ENCODE data around the gene SLC2A5. TPM values are rescaled to one million over a fixed set of nuclear protein-coding genes. Genes with fewer than 3 reads are reported as not detected.

SLC2A5 gene
- total RNA-seq, 1 donor from 2014 or later, result not detected

DNA sequence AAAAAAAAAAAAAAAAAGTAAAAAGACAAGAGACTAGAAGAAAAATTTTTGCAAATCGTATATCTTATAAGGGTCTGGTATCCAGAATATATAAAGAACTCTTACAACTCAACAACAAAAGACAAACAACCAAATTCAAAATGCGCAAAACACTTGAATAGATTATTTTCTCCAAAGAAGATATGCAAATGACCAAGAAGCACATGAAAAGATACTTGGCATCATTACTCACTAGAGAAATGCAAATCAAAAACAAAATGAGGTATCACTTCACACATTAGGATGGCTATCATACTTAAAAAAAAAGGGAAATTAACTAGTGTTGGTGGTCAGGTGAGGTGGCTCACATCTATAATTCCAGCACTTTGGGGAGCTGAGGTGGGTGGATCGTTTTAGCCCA is 12.0 kb upstream of the SLC2A5 start:
- TF ChIP-seq, protein P1, sequence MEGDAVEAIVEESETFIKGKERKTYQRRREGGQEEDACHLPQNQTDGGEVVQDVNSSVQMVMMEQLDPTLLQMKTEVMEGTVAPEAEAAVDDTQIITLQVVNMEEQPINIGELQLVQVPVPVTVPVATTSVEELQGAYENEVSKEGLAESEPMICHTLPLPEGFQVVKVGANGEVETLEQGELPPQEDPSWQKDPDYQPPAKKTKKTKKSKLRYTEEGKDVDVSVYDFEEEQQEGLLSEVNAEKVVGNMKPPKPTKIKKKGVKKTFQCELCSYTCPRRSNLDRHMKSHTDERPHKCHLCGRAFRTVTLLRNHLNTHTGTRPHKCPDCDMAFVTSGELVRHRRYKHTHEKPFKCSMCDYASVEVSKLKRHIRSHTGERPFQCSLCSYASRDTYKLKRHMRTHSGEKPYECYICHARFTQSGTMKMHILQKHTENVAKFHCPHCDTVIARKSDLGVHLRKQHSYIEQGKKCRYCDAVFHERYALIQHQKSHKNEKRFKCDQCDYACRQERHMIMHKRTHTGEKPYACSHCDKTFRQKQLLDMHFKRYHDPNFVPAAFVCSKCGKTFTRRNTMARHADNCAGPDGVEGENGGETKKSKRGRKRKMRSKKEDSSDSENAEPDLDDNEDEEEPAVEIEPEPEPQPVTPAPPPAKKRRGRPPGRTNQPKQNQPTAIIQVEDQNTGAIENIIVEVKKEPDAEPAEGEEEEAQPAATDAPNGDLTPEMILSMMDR (IDR thresholded peaks at IDR 0.05; ENCODE audit: unreplicated experiment), result no peak
- H3K27ac Mint-ChIP-seq, result no peak overlapping the region
- no peaks in the 10 kb centered on the region for H3K9me3 Mint-ChIP-seq (ENCODE audit: low read depth)
- no peak overlapping the region for H3K4me3 Mint-ChIP-seq (ENCODE audit: low read depth)
- no peak for DNase-seq (ENCODE audit: low spot score, unreplicated experiment)
- H3K36me3 Mint-ChIP-seq (ENCODE audit: insufficient read depth), result no peaks in the 10 kb centered on the region
- H3K4me1 Mint-ChIP-seq (ENCODE audit: low read depth), result peaks cover 22% of the 10 kb centered on the region
- peaks cover 4% of the 10 kb centered on the region for H3K27me3 Mint-ChIP-seq

GRCh38 chr1:9080705-9081291 is 11.4 kb upstream of the SLC2A5 start:
- Mint-ChIP-seq H3K9me3 (ENCODE audit: low read depth) (no peaks in the 10 kb centered on the region), H3K4me1 (ENCODE audit: low read depth) (peaks cover 21% of the 10 kb centered on the region), H3K27me3 (peaks cover 4% of the 10 kb centered on the region), H3K4me3 (ENCODE audit: low read depth) (no peak overlapping the region), H3K27ac (no peak overlapping the region), H3K36me3 (ENCODE audit: insufficient read depth) (no peaks in the 10 kb centered on the region)
- TF ChIP-seq, protein P1 (IDR thresholded peaks at IDR 0.05; ENCODE audit: unreplicated experiment), result no peak
- no peak for DNase-seq (ENCODE audit: low spot score, unreplicated experiment)

DNA sequence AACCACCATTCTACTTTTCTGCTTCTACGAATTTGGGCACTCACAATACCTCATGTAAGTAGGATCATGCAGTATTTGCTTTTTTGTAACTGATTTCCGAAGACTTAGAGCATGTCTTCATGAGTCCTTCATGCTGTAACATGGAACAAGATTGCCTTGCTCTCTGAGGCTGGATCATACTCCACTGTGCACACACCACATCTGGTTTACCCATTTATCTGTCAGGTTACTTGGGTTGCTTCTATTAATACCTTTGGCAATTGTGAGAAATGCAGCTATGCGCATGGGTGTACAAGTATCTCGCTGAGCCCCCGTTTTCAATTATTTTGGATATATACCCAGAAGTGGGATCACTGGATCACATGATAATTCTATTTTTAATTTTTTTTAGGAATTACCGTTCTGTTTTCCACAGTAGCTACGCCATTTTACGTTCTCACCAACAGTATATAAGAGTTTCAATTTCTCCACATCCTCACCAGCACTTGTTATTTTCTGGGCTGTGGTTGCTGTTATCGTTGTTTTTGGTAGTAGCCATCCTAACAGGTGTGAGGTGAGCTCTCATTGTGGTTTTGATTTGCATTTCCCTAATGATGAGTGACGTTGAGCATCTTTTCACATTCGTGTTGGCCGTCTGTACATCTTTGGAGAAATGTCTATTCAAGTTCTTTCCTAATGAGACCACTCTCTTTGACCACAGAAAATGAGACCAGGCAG is 10.7 kb upstream of the SLC2A5 start:
- TF ChIP-seq, protein P1 (IDR thresholded peaks at IDR 0.05; ENCODE audit: unreplicated experiment), result no peak
- H3K4me3 Mint-ChIP-seq (ENCODE audit: low read depth), result no peak overlapping the region
- H3K27ac Mint-ChIP-seq, result no peak overlapping the region
- H3K4me1 Mint-ChIP-seq (ENCODE audit: low read depth), result peaks cover 17% of the 10 kb centered on the region
- no peak for DNase-seq (ENCODE audit: low spot score, unreplicated experiment)
- no peaks in the 10 kb centered on the region for H3K9me3 Mint-ChIP-seq (ENCODE audit: low read depth)
- no peaks in the 10 kb centered on the region for H3K36me3 Mint-ChIP-seq (ENCODE audit: insufficient read depth)
- peaks cover 4% of the 10 kb centered on the region for H3K27me3 Mint-ChIP-seq

DNA sequence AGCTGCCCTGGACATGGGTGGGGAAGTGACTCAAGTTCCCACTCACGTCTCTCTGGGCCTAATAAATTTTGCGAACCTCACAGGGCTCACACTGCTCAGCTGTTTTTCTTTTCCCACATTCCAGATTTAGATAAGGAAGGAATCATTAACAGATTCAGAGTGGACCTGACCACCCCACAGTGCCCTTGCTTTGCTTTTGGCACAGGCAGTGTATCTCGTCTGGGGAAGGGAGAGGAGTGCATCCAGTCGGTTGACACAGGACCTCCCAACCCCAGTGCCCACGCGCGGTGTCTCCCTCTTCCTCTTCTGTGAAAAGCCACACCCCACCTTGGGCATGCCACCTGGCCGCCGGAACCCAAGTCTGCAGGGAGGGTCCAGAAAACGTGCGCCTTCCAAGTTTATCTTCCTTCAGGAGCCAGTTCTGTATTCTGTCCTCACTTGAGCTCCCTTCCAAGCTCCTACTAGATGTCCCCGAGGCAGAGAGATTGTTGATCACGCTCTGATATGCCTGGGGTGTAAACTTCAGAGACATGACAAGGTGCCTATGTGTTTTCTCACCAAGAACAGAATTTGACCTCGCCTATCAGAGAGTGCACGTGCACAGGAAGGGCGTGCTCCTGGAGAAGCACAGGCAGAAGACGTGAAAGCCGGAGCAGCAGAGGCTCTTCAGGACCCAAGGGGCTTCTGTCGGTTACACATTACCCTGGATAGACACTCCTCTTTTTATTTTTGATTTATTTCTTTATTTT is 9.5 kb upstream of the SLC2A5 start:
- DNase-seq (ENCODE audit: low spot score, unreplicated experiment), result no peak
- Mint-ChIP-seq H3K9me3 (ENCODE audit: low read depth) (no peaks in the 10 kb centered on the region), H3K36me3 (ENCODE audit: insufficient read depth) (no peaks in the 10 kb centered on the region), H3K27ac (no peak overlapping the region), H3K4me3 (ENCODE audit: low read depth) (no peak overlapping the region), H3K4me1 (ENCODE audit: low read depth) (peaks cover 14% of the 10 kb centered on the region), H3K27me3 (peaks cover 4% of the 10 kb centered on the region)
- TF ChIP-seq, protein P1 (IDR thresholded peaks at IDR 0.05; ENCODE audit: unreplicated experiment), result no peak

DNA sequence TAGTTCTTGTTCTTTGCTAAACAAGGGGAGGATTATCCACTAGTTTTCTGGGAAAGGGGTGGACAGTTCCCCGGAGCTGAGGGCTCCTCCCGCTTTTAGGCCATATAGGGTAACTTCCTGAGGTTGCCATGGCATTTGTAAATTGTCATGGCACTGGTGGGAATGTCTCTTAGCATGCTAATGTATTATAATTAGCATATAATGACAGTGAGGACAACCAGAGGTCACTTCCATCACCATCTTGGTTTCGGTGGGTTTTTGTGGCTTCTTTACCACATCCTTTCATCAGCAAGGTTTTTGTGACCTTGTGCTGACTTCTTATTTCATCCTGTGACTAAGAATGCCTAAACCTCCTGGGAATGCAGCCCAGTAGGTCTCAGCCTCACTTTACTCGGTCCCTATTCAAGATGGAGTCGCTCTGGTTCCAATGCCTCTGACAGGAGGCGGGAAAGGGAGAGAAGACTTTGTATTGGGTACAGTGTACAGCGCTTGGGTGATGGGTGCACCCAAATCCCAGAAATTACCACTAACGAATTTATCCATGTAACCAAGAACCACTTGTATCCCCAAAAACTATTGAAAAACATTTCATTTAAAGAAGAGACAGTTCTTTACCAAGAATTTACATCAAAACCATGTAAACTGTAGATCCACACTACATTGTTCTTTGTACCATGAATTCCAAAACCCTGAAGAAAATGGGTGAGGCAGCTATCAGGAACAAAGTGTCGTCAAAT is 8.7 kb upstream of the SLC2A5 start:
- TF ChIP-seq, protein P1 (IDR thresholded peaks at IDR 0.05; ENCODE audit: unreplicated experiment), result no peak
- Mint-ChIP-seq H3K4me1 (ENCODE audit: low read depth) (peaks cover 14% of the 10 kb centered on the region), H3K36me3 (ENCODE audit: insufficient read depth) (no peaks in the 10 kb centered on the region), H3K27ac (no peak overlapping the region), H3K27me3 (peaks cover 4% of the 10 kb centered on the region), H3K4me3 (ENCODE audit: low read depth) (no peak overlapping the region), H3K9me3 (ENCODE audit: low read depth) (no peaks in the 10 kb centered on the region)
- no peak for DNase-seq (ENCODE audit: low spot score, unreplicated experiment)

Measured in progenitor cell of endocrine pancreas (in vitro differentiated cells).